Spinal cord (tissue), 10 donors: ENCODE data around the gene MEIS1. TPM values are rescaled to one million over a fixed set of nuclear protein-coding genes. Genes with fewer than 3 reads are reported as not detected.

Source experiments
- DNase-seq, 6 donors: peaks; one replicate each; pipeline versions ENCODE4 v3.0.0 to v3.0.0-alpha.2; 2013 to 2015; ENCODE audit warnings: low spot score in 6 of 6, low read depth in 4 of 6
- H3K27ac ChIP-seq: one replicate; pipeline ENCODE4 v1.5.1; 2013; ENCODE audit warnings: low read depth, low read length, control low read depth
- H3K27me3 ChIP-seq: one replicate; pipeline ENCODE4 v1.6.1; 2013; ENCODE audit warnings: low read length; ENCODE audit not compliant: control insufficient read depth, insufficient read depth
- H3K36me3 ChIP-seq: one replicate; pipeline ENCODE4 v1.6.1; 2013; ENCODE audit warnings: low read length; ENCODE audit not compliant: control insufficient read depth, insufficient read depth
- H3K4me1 ChIP-seq: one replicate; pipeline ENCODE4 v1.6.1; 2013; ENCODE audit warnings: low read length; ENCODE audit not compliant: control insufficient read depth, insufficient read depth
- H3K4me3 ChIP-seq: one replicate; pipeline ENCODE4 v1.5.1; 2013; ENCODE audit warnings: low read depth, low read length, control low read depth
- H3K9me3 ChIP-seq: one replicate; pipeline ENCODE4 v1.6.1; 2013; ENCODE audit warnings: low read length; ENCODE audit not compliant: control insufficient read depth, insufficient read depth
- WGBS: methylation state at CpG from one replicate; pipeline ENCODE4 v1.1.5; 2013; ENCODE audit warnings: missing lambda C conversion rate; ENCODE audit not compliant: insufficient coverage; 5-methylcytosine and 5-hydroxymethylcytosine counted together
- polyA plus RNA-seq, 2 donors: library from polyadenylated mRNA; unstranded; fragments of 120-200 nt; gene quantifications; one replicate each; pipeline ENCODE4 v1.2.1, GENCODE V29; 2013; ENCODE audit not compliant: insufficient read length in 2 of 2
- total RNA-seq, 2 donors: library from RNA; depleted of rRNA in 1 of 2; stranded (reverse); fragments of 120-200 nt in 1 of 2; fragments of >200 nt in 1 of 2; gene quantifications; one replicate each; pipeline versions ENCODE4 v1.2.3 to v1.2.4, GENCODE V29; 2013 to 2014
- donor health status: healthy.

The MEIS1 gene
- total and polyA plus RNA-seq, 4 donors, result 50.9 to 118 (median 82.0) TPM

- WGBS, result 56% methylated on average over 1 of the region's 4 CpGs
- DNase-seq, result peak in 3 of 6 donors; percentile 48 to 81 (median 81)
- H3K36me3 ChIP-seq, result peaks cover 4% of the 10 kb centered on the region
- H3K9me3 ChIP-seq, result no peaks in the 10 kb centered on the region
- peaks cover 9% of the 10 kb centered on the region for H3K4me1 ChIP-seq
- H3K27ac ChIP-seq, result no peak overlapping the region
- H3K27me3 ChIP-seq, result no peaks in the 10 kb centered on the region
- H3K4me3 ChIP-seq, result no peak overlapping the region
Observed at GRCh38 chr2:66541646-66542045, 106.7 kb downstream of the MEIS1 start.

GRCh38 chr2:66543257-66543767, 108.4 kb downstream of the MEIS1 start:
- H3K27me3 ChIP-seq, result no peaks in the 10 kb centered on the region
- H3K4me3 ChIP-seq, result no peak overlapping the region
- H3K4me1 ChIP-seq, result peaks cover 5% of the 10 kb centered on the region
- H3K27ac ChIP-seq, result no peak overlapping the region
- peaks cover 4% of the 10 kb centered on the region for H3K36me3 ChIP-seq
- H3K9me3 ChIP-seq, result no peaks in the 10 kb centered on the region
- WGBS, result no CpG with 5 or more reads among the region's 5 CpGs
- DNase-seq, result peak in 1 of 6 donors; percentile 85

- no peak overlapping the region for H3K27ac ChIP-seq
- no peak for DNase-seq
- WGBS, result no CpG with 5 or more reads among the region's 2 CpGs
- peaks cover 4% of the 10 kb centered on the region for H3K36me3 ChIP-seq
- H3K4me1 ChIP-seq, result peaks cover 5% of the 10 kb centered on the region
- no peaks in the 10 kb centered on the region for H3K9me3 ChIP-seq
- no peaks in the 10 kb centered on the region for H3K27me3 ChIP-seq
- H3K4me3 ChIP-seq, result no peak overlapping the region
Observed at GRCh38 chr2:66544258-66544657, 109.3 kb downstream of the MEIS1 start.

- Histone ChIP-seq H3K27me3 (no peaks in the 10 kb centered on the region), H3K4me1 (no peaks in the 10 kb centered on the region), H3K36me3 (peaks cover under 1% of the 10 kb centered on the region), H3K27ac (no peak overlapping the region), H3K9me3 (no peaks in the 10 kb centered on the region), H3K4me3 (no peak overlapping the region)
- no peak for DNase-seq
Observed at GRCh38 chr2:66545258-66545657, 110.3 kb downstream of the MEIS1 start.

GRCh38 chr2:66547118-66547517, 112.2 kb downstream of the MEIS1 start:
- H3K27ac ChIP-seq, result no peak overlapping the region
- WGBS, result 43% methylated on average over 1 of the region's 2 CpGs
- no peak overlapping the region for H3K4me3 ChIP-seq
- DNase-seq, result no peak
- H3K9me3 ChIP-seq, result no peaks in the 10 kb centered on the region
- no peaks in the 10 kb centered on the region for H3K36me3 ChIP-seq
- H3K27me3 ChIP-seq, result no peaks in the 10 kb centered on the region
- no peaks in the 10 kb centered on the region for H3K4me1 ChIP-seq

- no peaks in the 10 kb centered on the region for H3K27me3 ChIP-seq
- H3K9me3 ChIP-seq, result no peaks in the 10 kb centered on the region
- H3K36me3 ChIP-seq, result no peaks in the 10 kb centered on the region
- DNase-seq, result no peak
- no CpG with 5 or more reads among the region's 2 CpGs for WGBS
- no peak overlapping the region for H3K27ac ChIP-seq
- H3K4me3 ChIP-seq, result no peak overlapping the region
- no peaks in the 10 kb centered on the region for H3K4me1 ChIP-seq
Observed at GRCh38 chr2:66547887-66548286, 113.0 kb downstream of the MEIS1 start.

- H3K4me1 ChIP-seq, result peaks cover 1% of the 10 kb centered on the region
- no CpG with 5 or more reads among the region's 3 CpGs for WGBS
- H3K9me3 ChIP-seq, result no peaks in the 10 kb centered on the region
- H3K27me3 ChIP-seq, result no peaks in the 10 kb centered on the region
- DNase-seq, result no peak
- no peak overlapping the region for H3K4me3 ChIP-seq
- H3K27ac ChIP-seq, result no peak overlapping the region
- H3K36me3 ChIP-seq, result no peaks in the 10 kb centered on the region
Observed at GRCh38 chr2:66548422-66548821, 113.5 kb downstream of the MEIS1 start.

GRCh38 chr2:66550826-66551225, 115.9 kb downstream of the MEIS1 start:
- no peak overlapping the region for H3K27ac ChIP-seq

GRCh38 chr2:66553370-66553769, 118.4 kb downstream of the MEIS1 start:
- WGBS, result 46% methylated on average over 3 of the region's 4 CpGs
- Histone ChIP-seq H3K9me3 (no peaks in the 10 kb centered on the region), H3K4me3 (no peak overlapping the region), H3K4me1 (peaks cover 6% of the 10 kb centered on the region), H3K27ac (no peak overlapping the region), H3K36me3 (no peaks in the 10 kb centered on the region), H3K27me3 (no peaks in the 10 kb centered on the region)
- peak in 1 of 6 donors; percentile 72 for DNase-seq

More at GRCh38 chr2:66550826-66551225, 115.9 kb downstream of the MEIS1 start:
- H3K27me3 ChIP-seq, result no peaks in the 10 kb centered on the region
- no peaks in the 10 kb centered on the region for H3K9me3 ChIP-seq
- H3K36me3 ChIP-seq, result no peaks in the 10 kb centered on the region
- no peak overlapping the region for H3K4me3 ChIP-seq
- no CpG with 5 or more reads among the region's 1 CpG for WGBS
- H3K4me1 ChIP-seq, result peaks cover 6% of the 10 kb centered on the region
- no peak for DNase-seq

GRCh38 chr2:66555091-66555490, 120.2 kb downstream of the MEIS1 start:
- WGBS, result no CpG with 5 or more reads among the region's 4 CpGs

More at GRCh38 chr2:66555091-66555490, 120.2 kb downstream of the MEIS1 start:
- Histone ChIP-seq H3K36me3 (peaks cover 3% of the 10 kb centered on the region), H3K27me3 (no peaks in the 10 kb centered on the region), H3K27ac (peak overlapping the region; percentile 82), H3K9me3 (no peaks in the 10 kb centered on the region), H3K4me3 (peak overlapping the region; percentile 27), H3K4me1 (peaks cover 6% of the 10 kb centered on the region)
- DNase-seq, result peak in 1 of 6 donors; percentile 70
